OCI-M2 (cell line): ENCODE measurements around the gene CASK.

Experiments used
- DNase-seq: peaks from one replicate; lab custom pipeline; 2025; ENCODE audit not compliant: unreplicated experiment; lab: John Stamatoyannopoulos, UW

Gene CASK, protein sequence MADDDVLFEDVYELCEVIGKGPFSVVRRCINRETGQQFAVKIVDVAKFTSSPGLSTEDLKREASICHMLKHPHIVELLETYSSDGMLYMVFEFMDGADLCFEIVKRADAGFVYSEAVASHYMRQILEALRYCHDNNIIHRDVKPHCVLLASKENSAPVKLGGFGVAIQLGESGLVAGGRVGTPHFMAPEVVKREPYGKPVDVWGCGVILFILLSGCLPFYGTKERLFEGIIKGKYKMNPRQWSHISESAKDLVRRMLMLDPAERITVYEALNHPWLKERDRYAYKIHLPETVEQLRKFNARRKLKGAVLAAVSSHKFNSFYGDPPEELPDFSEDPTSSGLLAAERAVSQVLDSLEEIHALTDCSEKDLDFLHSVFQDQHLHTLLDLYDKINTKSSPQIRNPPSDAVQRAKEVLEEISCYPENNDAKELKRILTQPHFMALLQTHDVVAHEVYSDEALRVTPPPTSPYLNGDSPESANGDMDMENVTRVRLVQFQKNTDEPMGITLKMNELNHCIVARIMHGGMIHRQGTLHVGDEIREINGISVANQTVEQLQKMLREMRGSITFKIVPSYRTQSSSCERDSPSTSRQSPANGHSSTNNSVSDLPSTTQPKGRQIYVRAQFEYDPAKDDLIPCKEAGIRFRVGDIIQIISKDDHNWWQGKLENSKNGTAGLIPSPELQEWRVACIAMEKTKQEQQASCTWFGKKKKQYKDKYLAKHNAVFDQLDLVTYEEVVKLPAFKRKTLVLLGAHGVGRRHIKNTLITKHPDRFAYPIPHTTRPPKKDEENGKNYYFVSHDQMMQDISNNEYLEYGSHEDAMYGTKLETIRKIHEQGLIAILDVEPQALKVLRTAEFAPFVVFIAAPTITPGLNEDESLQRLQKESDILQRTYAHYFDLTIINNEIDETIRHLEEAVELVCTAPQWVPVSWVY

DNA sequence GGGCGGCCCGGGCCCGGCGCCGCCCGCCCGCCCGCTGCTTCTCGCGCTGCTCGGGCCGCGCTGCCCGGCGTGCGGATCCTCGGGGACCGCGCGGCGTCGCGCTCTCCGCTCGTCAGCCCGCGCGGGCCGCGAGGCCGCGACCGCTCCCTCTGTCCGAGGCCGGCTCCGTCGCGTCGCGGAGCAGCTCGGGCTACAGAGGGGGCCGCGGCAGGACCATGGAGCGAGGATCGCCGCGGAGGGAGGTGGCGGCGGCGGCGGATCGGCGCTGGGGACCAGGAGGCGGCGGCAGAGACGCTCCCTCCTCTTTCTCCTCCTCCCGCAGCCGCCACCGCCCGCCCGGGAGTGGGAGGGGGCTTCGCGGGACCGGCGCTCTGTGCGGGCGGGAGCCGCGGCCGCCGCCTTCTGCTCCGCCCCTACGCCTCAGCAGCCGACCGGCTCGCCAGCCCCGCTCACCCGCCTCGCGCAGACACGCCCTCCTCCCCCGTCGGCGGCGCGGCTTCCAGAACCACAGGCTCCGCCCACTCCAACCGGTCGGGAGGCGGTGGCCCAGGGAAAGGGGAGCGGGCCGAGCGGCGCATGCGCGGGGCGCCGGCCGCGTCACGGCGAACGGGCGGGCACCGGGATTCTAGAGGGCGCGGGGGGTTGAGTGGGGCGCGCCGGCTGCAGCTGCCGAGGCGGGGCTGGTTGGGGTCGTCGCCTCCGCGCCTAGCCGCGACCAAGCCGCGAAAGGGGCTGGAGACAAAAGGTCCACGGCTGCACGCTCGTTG is at the start of gene CASK:
Gene CASK, minus strand, starts transcription at position 344 of the 767 bp plus-strand sequence. CDS start 566 bp downstream, outside the sequence.
- DNase-seq: peak; percentile 30

DNA sequence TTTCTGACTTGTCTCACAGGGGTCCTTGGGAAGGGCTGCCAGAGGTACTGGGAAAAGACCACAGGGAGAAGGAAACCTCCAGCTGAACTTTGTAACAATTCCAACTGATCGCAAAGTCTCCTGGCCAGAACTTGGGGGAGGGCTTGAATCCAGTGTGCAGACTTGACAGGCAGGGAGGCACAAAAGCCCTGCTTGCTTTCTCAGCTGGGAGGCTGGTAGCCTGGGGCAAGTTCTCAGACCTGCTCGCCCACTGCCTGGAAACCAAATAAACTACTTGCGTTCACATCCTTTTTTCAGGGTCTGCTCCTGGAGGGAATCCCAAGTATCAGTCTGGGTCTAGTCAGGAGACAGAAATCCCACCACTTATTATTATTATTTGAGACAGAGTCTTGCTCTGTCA is 48.0 kb upstream of the CASK start:
- no peak for DNase-seq

DNA sequence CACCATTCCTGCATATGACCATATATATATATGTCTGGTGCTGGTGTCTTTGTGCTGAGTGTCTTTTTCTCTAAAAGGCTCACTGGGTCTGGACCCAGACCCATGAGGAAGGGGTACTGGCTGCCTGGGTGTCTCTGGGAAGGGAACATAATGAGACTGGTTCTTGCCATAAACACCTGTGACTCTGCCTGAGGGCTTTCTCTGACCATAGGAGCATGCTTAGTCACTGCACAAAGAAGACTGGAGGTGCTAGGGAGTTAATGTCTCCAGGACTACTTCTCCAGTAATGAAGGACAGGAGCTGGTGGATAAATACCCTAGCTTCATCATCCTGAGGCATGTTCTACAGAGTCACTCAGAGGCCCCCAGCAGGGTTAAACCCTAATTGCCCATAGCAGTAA is 47.1 kb upstream of the CASK start:
- no peak for DNase-seq

DNA sequence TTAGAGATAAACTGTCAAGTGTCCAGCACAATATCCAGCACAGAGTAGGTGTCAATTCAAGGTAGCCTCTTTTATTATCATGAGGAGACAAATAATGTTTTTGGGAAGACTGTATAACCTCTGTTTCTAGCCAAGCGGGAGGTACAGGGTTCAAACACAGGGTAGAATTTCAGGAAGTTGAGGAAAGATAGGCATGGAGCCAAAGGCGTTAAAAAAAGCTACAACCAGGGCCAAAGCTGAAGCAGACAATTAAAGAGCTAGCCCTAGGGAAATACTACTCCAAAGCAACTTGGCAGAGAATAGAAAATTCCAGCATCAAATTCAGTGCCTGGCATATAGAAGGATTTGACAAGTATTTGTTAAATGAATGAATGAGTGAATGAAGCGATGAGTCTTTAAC is 40.0 kb upstream of the CASK start:
- no peak for DNase-seq

DNA sequence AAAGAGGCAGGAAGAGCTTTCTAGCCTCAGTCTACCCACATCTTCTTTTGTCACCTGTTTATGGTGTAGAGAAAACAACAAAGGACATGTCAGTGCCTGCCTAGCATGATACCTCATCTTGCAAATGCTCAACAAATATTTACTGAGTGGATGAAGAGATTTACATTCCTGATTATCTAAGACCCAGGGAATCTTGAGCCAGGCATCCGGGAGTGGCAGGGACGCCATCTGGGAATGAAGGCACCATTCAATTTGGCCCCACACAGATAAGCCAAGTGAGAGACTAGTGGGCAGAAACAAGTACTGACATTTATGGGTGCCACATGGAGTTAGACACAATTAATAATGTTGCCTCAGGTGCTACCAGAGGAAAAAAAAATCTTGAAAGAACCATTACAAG is 36.8 kb upstream of the CASK start:
- DNase-seq: no peak

DNA sequence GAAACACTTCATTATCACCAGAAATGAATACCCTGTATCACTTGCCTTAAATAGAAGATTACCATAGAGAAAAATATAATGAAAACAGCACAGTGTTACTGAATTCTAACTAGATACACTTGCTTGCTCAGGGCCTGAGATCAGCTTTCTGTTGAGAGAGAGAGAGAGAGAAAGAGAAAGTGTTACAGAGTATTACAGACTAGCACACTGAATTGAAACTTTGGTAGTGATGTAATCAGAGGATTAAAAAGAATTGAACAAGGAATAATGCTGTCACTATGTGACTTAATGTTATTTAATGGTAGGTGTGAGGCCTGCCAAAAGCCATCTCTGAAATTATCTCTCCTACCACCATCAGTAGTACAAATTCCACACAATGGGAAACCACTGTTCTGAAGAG is 35.5 kb upstream of the CASK start:
- DNase-seq: no peak

DNA sequence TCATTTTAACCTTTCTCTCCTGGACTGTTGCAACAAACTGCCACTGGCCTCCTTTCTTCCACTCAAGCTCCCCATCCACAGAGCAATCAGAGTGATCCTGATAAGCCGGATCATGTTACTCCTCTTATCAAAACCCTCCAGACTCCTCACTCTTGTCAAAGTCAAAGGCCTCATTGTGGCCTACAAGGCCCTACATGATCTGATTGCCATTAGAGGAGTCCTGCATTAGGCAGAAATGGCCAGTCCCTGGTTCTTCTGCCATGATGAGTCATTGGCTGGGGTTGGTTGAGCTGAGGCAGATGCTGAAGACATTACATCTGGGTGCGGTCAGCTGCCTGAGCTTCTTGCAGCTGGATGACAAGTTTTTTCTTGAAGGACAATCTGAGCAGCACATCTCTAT is 32.7 kb upstream of the CASK start:
- DNase-seq: no peak

DNA sequence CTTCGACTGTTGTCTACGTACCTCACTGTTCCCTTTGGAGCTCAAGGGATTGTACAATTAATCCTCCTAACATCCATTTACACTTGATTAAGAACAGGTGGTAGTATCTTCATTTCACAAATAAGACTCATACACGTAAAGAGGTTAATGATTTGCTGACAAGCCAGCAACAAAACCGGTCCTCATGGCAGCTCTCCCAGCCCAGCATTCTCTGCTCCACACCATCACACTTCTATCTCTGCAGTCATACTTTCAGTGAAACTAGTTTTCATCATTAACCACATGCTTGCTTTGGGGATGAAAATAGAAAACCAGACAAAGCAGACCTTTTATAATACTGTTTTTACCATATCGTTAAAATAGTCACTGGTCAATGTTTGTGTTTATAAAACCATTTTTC is 28.7 kb upstream of the CASK start:
- DNase-seq: no peak

DNA sequence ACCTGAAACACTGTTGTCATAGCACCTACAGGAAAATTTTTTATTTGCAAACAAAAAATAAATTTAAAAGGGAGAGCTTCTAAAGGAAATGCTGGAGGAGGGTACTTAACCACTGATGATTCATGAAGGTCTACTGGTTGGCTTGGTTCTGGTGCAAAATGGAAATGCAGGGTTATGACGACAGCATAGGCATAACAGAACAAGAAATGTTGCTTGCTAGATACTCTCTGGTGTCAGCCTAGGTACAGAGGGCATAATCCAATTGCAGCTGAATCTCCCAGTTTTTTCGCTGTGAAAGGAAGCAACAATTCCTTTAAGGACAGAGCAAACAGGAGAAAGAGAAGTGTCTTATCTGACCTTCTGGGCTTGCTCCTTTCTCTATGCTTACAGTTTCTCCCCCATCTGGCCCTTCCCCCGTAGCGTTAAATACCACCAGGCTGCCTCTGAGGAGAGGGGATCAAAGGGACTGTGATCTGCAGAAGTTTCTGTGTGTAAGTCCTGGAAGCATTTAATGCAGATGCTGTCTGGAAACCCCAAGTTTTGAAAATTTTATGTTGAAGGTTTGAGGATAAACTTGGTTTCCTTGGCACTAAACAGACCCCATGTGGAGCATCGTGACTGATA is 23.7 kb upstream of the CASK start:
- no peak for DNase-seq

DNA sequence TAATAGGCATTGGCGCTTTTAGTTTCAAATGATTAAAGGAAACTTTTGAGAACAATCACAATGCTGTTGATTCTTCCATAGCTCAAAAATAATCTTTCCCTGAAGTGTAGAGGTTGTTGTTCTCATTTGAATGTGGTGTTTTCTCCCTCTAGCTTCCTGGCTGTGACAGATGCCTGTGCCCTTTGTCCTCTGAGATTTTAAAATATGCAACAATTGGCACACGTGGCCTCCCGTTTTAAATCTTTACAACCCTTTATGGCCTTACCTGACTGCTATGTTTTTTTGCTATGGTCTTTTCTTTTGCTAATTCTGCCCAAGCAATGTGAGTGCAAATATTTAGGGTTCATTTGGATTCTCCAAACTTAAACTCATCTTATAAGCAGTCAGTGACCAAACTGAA is 22.9 kb upstream of the CASK start:
- no peak for DNase-seq

DNA sequence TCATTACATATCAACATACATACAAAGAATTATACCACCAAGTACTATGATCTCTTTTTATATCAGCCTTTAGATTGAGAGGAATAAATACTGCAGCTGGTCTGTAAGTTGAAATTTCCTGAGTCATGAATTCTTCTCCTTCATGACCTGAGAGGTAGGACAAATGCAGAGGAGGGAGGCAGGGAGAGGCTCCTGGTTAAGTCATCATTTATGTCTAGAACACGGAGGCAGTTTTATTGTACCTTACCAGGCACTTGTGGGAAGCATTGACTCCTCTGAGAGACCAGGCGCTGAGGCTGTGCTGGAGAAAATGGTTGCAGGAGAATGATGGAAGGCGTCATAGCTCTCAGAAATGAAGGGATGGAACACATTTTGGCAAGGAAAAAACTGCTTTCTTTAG is 12.5 kb upstream of the CASK start:
- DNase-seq: no peak

DNA sequence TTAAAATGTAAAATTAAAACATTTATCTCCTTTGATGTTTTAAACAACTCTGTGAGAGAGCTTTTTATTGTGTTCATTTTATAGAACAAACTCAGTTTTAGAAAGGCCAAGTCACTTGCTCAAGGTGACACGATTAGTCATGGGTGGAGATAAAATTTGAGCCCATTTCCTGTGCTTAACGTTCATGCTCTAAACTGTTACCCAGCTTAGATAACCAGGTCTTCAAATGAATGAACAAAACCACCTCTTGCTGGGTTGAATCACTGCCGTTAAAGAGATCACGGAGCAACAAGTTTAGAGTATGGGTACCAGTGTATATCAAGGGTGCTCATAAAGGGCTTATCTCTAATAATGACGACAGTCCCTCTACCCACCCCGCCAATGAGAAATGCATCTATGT is 10.2 kb upstream of the CASK start:
- DNase-seq: no peak

DNA sequence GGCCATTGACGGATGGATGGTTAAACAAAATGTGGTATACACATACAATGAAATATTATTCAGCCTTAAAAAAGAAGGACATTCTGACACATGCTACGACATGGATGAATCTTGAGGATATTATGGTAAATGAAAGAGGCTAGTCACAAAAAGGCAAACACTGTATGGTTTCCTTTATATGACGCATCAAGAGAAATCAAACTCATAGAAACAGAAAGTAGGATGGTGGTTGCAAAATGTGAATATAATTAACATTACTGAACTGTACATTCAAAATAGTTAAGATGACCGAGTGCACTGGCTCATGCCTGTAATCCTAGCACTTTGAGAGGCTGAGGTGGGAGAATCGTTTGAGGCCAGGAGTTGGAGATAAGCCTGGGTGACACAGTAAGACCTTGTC is 9.5 kb upstream of the CASK start:
- DNase-seq: no peak

DNA sequence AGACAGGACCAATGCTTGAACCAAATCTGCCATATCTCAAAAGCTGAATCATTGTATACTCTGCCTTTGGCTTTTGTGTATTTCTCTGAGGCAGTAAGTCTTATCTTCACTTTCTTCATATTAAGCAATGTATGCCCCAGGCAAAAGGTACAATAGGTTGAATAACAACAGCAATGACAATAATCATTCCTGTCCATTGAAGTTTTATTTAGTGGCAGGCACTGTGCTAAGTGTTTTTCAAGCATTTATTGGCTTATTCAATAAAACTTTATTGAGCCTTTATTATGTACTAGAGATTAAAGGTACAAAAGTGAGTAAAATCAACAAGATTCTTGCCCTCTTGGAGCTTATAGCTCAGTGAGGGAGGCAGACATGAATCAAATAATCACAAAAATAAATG is 8.2 kb upstream of the CASK start:
- no peak for DNase-seq

DNA sequence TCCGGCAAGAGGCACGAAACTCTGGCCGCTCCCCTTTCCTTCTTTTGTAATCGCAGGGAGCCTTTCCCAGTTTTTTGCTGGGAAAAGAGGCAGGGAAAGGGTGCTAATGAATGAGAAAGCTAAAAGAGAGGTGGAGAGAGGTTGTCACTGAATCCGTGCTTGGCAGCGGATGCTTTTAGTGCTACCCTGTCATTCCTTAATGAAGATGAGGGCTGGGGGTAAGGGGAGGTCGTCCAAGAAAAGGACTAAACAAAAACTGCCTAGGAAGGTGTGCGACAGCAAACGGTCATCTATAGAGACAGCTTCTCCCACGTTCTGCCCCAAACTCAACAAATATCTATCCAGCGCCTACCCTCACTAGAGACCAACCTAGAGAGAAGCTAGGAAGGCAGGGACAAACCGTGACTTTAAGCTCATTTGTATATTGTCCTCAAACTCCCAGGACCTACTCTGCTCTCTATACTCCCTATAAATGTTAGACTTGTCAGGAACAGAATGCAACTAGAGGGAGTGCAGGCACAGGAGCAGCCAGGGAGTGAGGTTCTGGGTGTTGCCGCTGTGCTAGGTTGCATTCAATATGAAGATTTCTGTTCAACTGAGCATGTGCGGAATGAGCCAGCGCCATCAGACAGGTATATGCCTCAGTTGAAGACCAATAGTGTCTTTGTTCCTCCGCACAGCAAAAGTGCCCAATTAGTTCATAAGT is 777 bp upstream of the CASK start:
- no peak for DNase-seq

DNA sequence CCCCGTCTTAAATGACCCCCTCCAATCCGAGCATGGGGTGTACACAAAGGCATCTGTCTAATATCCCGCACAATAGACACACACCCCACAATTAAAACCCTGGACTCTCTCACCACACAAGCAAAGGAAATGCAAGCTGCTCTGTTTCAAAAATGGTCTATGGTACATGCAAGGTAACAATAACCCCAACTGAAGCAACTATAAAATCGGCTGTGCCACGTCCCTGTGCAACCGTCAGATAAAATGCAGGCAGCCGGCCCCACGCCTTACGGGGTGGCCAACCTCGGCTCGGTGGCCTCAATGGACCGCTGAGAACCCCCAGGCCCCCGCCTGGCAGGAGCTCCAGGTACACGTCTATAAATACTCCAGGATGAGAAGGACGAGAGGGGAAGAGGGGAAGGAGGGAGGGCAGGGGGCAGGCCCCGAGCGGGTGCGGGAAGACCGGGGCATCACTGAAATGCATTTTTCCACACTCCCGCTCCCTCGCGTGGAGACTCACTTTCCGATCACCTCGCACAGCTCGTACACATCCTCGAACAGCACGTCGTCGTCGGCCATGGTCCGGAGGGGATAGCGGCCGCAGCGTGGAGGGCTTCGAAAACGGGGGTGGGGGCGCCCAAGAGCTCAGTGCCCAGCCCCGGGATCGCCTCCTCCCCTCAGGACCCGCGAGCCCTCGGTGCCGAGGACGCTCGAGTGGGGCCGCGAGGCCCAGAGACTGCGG is 763 bp downstream of the CASK start:
- DNase-seq: no peak

DNA sequence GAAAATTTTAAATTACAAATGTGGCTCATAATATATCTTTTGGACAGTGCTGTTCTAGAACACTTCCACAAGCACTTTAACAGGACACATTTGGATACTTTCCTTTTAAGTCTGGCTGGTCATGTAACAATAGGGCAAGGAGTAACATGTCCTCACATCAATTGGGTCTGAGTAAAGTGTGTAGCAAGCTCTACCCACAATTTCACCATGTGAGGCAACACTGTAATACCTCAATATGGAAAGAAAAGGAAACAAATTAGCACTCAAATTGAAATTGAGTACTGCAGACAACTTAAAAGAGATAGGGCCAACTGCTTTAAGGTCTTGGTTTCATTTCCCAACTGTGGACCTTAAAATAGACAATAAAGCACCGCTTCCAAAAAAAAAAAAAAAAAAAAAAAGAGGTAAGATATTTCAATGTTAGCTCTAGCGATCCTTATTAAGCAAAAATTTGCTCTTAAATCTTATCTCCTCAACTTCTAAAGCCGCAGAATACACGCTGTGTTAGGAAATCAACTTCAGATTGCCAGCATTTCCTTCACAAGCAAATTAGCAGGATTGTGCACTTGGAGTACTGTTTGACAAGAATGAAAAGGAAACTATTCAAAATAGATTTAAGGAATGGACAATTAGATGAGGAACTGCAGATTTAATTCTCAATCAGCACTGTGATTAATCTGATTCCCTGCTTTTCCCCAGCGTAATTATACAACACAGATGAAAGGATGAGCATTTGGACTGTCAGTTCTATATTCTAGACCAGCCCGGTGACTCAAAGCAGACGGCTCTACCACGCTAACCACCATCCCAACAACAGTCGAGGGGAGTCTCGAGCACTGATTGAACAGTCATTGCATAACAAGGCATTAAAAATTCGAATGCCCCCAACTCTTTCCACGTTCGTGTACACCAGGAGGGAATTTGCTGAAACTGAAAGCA is 1.6 kb downstream of the CASK start:
- no peak for DNase-seq

DNA sequence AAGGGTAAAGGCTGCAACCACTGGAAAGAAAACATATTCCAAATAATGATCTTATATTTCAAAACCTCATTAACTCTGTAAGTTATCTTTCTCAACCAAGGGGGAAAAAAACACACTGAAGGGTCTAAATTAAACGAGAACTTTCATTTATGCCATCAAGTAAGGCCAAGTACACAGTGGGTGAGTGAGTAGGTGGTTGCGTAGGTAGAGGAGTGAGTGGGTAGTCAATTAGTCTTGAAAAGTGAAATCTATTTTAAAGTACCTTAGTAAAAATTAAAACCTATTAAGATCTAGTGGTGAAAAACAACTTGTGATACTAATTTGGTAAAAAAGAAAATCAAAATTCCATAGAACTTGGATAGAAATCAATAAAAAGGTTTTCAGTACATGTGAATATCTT is 3.5 kb downstream of the CASK start:
- DNase-seq: no peak

DNA sequence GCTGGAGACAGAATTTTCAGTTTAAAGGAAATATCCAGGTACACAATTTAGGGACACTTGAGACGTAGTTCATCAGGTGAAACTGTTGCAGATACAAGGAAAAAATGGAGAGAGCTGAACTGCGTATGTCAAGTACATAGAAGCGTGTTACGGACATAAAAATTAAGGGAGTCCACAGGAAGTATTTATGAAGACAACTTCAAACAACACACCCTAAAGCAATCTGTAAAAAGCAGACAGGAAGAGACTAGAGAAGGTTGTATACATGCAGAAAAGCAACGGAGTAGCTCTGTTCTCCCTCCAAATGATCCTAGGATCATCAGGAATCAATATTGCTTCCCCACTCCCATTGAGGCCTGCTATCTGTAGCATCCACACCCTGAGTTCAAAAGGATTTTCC is 5.8 kb downstream of the CASK start:
- DNase-seq: no peak
